Activated naive CD4-positive, alpha-beta T cell treated with Interleukin-2 at 50 U/mL for 16 hours (primary cell): ENCODE measurements around the gene REELD1.

Experiments
- DNase-seq: peaks from one replicate; pipeline ENCODE4 v3.0.0-alpha.2; 2020

Gene REELD1

DNA sequence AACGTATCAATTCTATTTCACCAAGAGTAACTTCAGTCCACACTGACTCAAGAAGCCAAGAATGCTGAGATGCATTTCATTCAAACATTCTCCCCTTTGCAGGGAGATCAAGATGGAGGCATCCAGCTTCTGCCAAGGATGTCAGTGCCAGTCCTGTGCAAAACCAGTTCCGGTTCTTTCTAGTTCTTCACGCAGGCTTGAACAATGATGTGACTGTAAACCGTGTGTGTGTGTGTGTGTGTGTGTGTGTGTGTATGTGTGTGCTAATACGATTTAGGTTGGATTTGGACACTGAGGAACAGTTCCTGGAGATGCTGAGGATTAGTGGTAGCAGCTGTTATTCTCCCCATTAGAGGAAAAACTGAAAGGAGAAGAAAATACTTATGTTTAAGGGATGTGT is at the start of gene REELD1:
TSS of gene REELD1 (plus strand) at position 301 of the 400 bp plus-strand sequence. CDS start 2,415 bp downstream, outside the sequence.
- no peak for DNase-seq

DNA sequence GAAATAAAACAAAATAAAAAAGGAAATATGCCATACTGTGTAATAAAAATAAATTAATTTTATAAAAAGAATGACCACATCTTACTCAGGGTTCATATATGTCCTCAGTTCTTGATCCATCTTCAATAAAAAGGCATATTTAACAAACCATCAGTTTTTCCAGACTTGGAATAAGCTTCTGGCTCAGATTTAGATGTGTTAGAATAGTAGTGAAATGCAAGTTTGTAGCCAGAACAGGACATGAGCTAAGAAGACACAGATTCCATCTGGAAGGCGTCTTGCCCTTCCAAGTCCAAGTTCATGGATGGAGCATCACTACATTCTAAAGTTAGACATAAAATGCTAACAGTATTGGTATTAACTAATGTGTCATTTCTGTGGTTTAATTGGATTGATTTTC is 49.1 kb upstream of the REELD1 start:
- DNase-seq, result no peak

DNA sequence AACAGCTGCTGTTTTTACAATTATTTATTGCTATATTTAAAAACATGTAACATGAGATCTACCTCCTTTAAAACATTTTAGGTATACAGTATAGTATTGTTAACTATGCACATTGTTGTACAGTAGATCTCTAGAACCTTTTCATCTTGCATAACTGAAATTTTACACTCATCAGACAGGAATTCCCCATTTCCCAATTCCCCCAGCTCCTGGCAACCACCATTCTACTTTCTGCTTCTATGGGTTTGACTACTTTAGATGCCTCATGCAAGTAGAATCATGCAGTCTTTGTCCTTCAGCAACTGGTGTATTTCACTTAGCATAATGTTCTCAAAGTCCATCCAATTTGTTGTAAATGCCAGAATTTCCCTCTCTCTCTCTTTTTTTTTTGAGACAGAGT is 48.5 kb upstream of the REELD1 start:
- DNase-seq, result no peak

DNA sequence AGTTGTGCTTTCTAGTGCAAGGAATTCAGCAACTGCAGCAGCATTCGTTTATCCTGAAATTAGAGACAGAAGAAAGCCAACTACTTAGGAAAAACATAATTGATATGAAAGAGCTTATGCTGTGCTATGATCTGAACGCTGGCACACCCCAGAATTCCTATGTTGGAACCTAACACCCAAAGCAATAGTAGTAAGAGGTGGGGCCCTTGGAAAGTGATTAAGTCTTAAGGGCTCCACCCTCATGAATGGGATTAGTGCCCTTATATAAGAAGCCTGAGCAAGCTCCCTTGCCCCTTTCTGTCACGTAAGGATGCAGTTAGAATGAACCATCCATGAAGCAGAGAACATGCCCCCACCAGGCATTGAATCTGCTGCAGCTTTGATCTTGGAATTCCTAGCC is 44.2 kb upstream of the REELD1 start:
- DNase-seq, result no peak

DNA sequence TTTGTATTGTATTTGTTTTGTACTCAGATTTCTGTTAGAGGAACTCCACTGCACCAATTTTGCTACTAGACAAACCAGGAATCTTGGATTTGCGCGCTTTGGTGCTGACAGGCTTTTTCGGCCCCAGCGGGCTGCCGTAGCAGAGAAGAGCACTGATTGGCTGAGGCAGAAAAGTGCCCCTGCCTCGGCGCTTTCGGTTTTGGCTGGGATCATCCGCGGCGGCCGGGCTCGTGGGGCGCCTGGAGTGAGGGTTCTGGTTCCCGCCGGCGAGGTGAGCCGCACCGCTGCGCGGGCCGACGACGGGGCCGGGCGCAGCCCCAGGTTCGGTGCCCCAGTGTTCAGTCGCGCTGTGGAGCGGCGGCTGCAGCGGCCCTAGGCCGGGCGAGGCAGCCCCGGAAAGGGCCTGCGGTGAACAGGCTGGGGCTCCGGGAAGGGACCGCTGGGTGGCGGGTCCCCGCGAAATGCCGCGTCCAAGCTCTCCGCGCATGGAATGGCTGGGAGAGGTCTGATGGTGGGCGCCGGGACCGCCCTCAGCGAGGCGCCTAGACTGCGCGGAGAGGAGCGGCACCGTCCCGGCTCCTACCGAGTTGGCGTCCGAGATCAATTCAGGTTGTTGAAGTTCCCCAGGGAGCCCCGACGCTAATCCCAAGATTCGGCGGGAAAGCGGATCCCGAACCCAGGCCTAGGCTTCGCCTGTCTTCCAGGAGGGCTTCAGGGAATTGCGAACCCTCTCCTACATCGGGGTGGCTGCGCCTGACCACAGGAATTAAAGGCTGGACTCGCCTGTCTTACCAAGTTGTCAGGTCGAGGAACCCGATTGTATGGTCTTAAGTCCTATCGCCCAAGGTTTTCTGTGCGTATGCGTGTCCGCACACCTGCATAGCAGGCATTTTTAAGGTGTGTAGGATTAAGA is 38.5 kb upstream of the REELD1 start, which contains the start of gene LSM6:
TSS of gene LSM6 (plus strand) at position 178 of the 913 bp plus-strand sequence. CDS start 7,204 bp downstream, outside the sequence.
- peak; percentile 86 for DNase-seq

DNA sequence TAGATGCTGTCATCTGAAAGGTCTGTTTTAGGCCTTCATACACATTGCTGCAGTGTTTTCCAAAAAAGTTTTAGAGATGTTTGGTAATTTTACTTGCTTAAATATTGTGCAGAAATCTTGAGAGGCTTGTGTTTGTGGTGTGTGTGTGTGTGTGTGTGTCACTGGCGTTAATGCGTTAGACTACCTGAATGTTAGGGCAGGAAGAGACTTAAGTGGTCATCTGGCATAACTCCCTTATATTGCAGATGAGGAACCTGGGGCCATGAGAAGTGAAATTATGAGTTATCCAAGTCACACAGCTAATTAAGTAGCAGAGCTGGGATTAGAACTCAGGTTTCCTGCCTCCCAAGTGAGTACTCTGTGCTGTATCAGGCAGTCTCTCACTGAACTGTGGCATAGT is 37.4 kb upstream of the REELD1 start:
- no peak for DNase-seq

DNA sequence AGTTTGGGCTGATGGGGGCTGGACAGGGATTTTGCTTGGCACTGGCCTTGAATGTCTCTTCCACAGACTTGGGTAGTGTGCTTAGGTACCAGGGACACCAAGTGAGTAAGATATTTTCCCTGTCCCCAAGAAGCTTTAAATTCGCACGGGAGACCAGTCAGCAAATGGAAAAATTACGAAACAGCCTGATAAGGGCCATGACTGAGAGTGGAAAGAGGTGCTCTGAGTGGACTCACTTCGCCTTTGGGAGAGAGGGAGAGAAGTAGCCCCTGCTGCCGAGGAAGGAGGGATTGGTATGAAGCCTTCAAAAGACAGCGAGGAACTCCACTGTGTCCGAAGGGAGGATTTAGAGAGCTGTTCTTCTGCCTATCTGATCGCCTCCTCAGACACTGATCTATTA is 36.2 kb upstream of the REELD1 start:
- DNase-seq, result no peak

DNA sequence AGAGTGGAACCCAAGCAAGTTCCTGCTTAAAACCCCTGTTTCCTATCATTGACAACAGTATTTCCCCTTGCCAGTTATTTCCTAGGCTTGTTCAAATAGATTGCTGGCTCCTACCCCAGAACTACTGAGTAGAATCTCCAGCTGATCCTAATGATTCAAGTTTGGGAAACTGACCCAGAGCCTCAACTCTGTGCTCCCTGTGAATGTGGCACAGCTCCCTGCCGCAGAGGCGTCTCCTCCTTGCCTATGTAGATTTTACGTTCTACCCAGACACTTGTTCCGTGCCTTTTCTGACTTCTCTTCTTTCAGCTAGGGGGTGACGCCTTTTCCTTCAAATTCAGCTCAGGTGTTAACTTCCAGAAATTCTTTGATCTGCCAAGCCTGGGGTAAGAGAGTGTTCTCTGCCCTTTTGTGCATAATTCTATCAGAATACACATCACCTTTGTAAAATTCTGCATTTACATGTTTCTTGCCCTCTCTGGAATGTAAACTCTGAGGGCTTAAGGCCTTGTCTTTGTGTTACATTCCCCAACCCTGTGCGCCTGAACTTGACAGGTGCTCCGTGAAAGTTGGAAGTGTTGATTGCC is 34.5 kb upstream of the REELD1 start:
- no peak for DNase-seq

DNA sequence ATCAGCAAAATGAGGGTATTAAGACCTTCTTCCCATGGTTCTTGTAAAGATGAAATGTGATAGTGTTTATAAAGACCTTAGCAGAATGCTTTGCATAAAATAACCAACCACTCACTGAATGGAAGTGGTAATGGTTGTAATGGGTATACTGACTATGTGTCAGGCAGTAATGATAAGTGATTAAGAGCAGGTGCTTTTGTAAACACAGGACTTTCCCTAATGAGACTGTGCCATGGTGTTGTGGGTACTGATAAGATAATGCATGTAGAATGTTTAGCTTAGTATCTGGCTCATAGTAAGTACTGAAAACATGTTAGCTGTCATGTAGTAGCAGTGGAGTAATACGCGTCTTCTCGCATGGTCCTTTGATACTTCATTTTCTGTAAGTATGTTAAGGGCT is 31.9 kb upstream of the REELD1 start:
- DNase-seq, result no peak

DNA sequence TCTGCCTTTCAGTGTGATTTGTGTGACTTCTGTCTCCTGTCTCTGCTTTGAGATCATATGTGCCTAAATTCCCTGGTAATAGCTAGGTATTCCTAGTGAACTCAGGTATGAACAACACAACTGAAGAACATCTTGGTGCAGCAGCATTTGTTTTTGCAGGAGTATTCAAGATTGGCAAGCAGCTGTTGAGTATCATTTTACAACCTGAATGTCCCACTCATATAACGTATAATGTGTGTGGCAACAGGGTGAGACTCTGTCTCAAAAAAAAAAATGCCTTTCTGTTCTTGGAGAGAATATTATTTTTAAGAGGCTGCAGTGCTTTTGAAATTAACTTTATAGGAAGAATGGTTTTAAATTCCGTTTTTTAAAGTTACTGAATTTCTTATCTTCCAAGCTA is 31.1 kb upstream of the REELD1 start:
- no peak for DNase-seq

DNA sequence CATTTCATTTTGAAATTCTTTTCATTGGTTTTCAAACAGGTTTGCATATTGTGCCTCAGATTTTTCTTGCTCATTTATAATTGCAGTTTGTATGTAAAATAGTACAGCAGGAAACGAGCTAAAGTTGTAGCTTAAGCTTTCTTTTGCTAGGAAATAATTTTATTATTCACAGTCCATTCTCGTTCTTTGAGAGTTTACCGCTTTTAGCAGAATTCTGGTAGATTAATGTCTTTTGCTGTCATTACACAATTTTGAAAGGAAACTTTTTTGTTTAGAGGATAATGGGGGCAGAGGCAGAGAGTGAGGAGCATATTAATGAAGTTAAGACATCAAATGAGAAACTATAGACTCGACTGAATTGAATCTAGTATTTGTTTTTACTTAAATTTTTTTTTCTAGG is 28.3 kb upstream of the REELD1 start:
- DNase-seq, result no peak

DNA sequence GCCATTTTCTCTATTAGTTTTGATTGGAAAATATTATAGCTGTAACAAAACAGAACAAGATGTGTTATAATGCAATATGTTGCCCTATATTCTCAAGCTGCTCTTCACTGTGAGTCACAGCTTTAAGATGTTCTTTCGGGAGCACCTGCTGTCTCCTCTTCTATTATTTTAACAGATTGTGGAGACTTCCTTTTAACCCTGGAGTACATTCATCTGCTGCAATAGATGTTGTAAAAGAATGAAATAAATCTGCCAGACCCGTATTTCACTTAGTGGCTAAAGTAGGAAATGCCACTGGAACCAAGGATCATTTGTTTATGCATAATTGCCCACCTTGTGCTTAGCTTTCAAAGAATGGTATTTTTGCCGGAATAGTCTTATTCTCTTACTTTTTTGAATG is 27.7 kb upstream of the REELD1 start:
- DNase-seq, result no peak

DNA sequence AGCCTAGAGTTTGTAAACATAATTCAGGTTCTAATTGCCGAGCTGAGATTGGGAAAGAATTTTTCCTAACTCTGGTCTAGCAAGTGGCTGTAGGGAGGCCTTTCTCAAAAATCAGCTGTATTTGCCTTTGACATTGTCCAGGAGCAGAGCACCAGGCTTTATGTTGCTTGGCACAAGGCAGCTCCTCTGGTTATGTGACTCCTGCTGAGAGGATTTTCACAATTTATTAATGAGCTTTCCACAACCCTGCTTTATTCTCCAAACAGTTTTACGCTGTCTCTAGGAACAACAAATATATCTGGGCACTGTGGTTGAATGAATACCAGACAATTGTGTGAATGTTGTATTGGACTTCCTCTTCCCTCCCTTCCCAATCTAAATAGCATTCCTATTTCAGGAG is 23.9 kb upstream of the REELD1 start:
- DNase-seq, result no peak

DNA sequence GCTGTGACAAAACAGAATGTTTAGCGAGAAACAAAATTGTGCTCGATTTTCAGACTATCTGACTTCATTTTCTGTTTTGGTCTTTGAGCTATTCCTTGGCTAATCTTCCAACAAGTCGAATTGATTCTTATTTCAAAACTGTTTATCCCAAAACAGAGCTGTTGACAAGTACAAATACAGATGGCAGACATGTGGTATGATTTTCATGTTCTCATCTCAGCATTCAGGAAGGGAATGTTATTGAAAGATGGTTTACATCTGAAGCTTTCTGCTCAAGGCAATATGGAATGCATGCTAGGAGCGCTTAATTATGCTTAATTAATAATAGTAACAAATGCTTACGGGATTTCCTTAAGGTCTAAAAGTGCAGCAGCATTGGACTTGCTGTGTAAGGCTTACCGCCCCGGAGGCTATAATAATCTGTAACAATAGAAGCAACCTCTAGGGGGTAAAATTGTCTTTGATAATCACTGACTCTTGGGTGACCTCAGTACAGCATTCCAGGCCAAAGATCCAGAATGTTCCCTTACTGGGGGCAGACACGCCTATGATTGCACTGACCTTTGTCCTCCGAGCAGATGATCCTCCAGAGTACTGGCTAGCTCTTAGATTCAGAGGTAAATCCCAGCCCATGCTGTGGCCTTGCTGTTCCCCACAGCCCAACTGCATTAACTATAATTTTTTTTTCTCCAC is 22.4 kb upstream of the REELD1 start:
- DNase-seq, result no peak

DNA sequence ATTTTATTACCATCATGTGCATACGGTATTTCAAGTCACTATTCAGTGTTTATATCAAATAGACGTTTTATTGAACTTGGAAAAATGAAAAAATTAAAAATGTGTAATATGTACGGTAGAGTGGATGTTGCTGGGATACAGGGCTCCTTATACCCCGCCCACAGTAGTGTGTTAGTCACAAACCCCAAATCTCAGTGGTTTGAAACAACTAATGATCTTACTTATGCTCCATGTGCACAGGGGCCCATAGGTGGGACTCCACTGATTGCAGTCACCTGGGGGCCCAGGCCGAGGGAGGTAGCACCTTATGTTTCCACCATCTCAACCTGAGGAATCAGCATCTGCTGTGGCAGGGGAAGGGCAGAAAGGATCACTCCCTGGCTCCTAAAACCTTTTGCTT is 20.7 kb upstream of the REELD1 start:
- DNase-seq, result no peak

DNA sequence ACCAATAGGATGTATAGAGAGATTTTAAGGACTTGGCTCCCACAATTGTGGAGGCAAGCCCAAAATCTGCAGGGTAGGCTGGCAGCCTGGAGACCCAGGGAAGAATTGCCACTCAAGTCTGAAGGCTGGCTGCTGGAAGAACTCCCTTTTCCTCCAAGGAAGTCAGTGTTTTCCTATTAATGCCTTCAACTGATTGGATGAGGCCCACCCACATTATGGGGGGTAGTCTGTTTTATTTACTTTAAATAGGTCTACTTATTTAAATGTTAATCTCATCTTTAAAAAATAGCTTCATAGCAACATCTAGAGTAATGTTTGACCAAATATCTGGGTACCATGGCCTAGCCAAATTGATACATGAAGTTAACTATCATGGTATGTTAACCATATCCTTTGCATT is 20.1 kb upstream of the REELD1 start:
- DNase-seq, result no peak

DNA sequence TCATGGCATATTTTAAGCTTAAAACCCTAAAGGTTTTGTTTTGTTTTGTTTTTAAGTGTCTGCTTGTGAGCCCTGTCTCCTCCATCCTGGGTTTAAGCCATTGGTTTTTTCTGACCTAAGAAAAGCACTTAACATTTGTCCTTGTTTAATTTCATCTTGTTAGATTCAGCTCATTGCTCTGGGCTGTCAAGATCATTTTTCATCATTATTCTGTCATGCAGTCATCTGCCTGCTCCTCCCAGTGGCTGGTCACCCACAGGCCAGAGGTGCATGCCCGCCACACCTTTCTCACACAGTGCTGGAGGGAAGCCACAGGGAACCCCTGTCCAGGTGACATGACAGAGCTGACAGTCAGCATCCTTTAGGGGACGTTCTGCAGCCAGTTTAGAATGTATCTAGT is 11.7 kb upstream of the REELD1 start:
- no peak for DNase-seq

DNA sequence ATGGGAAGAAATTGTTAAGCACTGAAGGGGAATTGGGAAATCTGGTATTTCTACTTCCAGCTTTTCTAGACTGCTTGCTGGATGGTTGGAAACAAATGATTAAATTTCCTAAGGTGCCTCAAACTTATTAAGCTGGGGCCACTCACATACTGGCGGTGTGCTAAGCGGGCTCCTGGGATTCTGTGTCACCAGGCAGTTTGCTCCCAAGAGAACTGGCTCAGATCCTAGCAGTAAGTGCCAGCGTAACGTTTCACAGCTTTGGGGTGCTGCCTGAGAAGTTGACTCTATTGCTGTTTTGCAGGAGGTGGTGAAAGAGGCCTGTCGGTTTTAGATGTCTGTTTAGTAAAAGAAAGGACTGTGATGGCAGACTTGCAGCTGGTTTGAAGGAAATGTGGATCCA is 6.9 kb upstream of the REELD1 start:
- no peak for DNase-seq

DNA sequence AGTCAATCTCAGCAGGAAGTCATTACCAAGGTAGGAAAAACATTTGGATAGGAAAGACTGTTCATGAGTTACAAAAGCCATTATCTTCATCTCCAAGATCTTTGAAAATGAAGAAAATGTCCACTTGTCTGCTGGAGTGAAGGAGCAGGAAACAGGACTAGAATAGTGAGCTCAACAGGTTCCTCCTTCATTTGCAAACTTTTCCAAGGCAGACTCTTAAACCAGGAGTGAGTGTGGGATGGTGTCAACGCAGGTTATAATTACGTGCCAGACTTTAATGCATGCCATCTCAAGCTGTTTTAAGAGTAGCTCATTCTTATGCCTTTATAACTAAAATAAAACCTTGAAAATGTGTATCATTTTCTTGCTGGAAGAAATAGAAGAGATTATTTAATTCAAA is 3.4 kb upstream of the REELD1 start:
- no peak for DNase-seq

DNA sequence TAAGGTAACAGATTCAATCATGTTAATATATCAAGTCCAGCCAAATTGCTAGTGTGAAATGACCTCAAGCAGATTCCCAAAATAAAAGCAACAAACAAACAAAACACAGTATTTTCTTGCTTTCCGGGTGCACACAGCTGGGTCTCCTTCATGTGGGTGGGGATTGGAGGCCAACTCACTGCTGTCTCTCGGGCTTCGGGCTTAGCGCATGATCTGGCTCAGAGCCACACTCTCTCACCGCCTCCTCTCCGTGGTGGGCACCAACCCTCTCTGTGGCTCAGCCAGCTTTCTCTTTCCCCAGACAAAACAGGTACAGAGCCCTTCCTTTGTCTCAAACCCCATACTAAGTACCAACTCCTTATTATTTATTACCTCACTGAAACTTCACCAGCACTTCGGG is 2.9 kb upstream of the REELD1 start:
- no peak for DNase-seq

DNA sequence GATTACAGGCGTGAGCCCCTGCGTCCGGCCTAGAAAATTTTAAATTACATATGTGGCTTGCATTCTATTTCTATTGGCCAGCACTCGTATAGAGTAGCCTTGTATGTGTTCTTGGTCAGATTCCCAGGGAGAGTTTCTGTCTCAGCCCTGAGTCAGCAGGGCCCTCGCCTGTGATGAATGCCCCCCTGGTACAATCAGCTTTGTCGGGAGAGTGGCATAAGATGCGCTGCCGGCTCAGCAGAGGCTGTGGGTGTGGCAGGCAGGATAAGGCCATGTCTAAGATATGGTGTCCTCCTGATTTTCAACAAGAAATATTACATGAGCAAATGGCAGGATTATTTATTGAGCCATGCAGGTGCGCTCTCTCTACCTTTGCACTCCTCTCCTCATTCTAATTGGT is 1.6 kb upstream of the REELD1 start:
- DNase-seq, result no peak

DNA sequence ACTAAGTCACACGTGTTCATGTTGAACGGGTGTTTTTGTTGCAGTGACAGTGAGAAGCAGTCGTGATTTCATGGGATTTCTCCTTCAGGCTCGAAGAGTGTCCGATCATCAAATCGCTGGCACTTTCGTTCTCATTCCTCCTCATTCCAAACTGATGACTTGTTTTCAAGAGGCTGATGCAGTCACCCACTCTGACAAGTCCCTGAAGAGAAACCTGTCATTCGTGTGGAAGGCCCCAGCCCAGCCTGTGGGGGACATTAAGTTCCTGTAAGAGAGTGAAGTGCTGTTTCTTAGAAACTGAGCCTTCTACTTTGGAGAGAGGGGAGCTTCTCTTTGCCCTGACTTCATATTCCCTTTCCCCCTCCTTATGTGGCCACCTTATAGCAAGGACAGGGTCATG is 8.0 kb downstream of the REELD1 start:
- DNase-seq, result no peak

DNA sequence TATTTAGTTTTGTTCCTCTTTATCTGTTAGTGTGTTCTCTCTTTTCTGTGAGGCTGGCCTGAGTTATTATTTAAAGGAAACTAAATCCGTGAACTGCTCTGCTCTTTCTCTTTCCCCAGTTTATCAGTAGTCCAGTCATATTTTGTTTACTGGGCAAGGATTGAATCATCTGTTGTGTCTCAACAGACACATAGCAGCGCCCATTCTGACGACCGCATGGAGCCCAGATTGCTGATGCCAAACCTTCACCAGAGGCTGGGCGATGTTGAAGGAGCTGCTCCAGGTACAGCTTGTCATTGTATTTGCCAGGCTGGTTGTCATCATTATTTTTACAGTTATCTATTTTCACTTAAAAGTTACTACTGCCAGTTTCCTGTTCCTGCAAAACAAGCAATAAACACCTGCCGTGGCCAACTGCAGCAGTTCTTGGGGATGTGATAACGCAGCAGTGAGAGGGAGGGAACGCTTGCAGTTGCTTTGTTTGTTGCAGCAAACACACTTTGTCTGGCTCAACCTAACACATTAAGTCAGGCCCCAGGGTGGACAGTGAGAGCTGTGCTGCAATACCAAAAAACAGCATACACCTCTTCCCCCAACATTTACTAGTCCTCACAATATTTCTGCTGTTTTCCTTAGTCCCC is 10.1 kb downstream of the REELD1 start:
- no peak for DNase-seq
